Measurements from ENCODE around the gene OR10C1. TPM values are rescaled to one million over a fixed set of nuclear protein-coding genes. Genes with fewer than 3 reads are reported as not detected.
A peak's percentile ranks its signal among the peaks of the same experiment; 100 is the strongest.

Gene OR10C1
- total and polyA plus RNA-seq, 4 experiments from 2014 or later: not detected

DNA sequence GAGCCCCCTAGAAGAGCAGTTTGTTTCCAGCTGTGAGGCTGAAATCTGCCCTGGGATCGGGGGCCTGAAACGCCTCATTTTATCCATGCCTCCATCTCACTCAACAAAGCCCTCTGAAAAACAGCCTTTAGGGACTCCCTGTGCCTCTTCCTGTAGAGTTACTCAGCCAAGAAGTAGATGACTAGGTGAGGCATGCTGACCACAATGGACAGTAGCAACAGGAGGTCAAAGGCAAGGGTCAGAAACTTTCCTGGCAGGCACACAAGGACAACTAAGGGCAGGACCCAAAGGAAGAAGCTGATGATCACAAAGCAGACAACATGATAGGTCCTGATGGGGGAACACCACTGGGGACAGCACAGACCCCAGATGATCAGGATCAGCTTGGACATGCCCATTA, 35.9 kb downstream of the OR10C1 start:
- H3K27me3 ChIP-seq (ENCODE audit: insufficient read depth, low read length): no peaks in the 10 kb centered on the region
- H3K4me3 ChIP-seq (ENCODE audit: low read length in 2 of 2): no peak overlapping the region
- ChIA-PET POLR2A (ENCODE audit: partially characterized antibody) (no interaction called here), CTCF (ENCODE audit: partially characterized antibody) (no interaction called here)
- peaks cover 0 to 6% (median 0%) of the 10 kb centered on the region in 8 donors for H3K9me3 Mint-ChIP-seq
- H3K36me3 ChIP-seq (ENCODE audit: insufficient read depth, low read length): no peaks in the 10 kb centered on the region
- no peak overlapping the region for H3K27ac ChIP-seq (ENCODE audit: low read depth, low read length)
- peaks cover 8 to 17% of the 10 kb centered on the region in 2 donors for H3K27me3 Mint-ChIP-seq
- no peak for DNase-seq
- no peaks in the 10 kb centered on the region for H3K4me1 Mint-ChIP-seq
- intact Hi-C loops (cut with micrococcal nuclease): no loop called here
- H3K4me3 Mint-ChIP-seq: no peak overlapping the region
- no peaks in the 10 kb centered on the region for H3K4me1 ChIP-seq (ENCODE audit: insufficient read depth, low read length)
- H3K36me3 Mint-ChIP-seq: no peaks in the 10 kb centered on the region
- no peaks in the 10 kb centered on the region for H3K9me3 ChIP-seq (ENCODE audit: control insufficient read depth in 1 of 2, low read length in 2 of 2)
- no peak overlapping the region for H3K27ac Mint-ChIP-seq

DNA sequence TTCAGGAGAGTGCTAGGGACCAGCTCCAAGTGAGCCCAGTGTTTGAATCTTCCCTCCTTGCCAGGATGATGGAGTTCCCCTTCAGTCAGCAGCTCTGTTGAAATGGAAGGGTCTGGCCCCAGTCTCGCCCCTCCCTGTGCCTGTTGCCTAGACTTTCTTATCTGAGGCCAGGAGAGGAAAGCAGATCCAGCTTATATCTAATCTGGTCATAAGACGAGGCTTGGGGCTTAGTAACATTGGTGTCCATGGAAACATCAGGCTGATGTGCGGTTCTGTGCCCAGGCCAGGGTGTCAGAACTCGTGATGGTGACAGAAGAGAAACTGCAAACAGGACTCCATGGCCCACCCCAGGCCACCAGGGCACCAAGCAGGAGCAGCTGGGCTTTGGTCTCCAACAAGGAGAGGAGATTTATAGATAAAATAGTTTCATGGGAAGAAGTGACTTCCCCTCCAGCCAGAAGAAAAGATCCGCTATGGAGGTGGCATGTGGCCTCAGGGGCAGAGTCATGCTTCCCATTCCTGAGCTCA, 38.9 kb downstream of the OR10C1 start:
- CTCF ChIA-PET (ENCODE audit: partially characterized antibody): interaction anchor here (1.5 kb wide), 1 partner anchor 175 kb away, joined by 4 read pairs; no protein-coding TSS in a partner anchor
- Histone ChIP-seq H3K27me3 (ENCODE audit: insufficient read depth, low read length) (no peaks in the 10 kb centered on the region), H3K4me1 (ENCODE audit: insufficient read depth, low read length) (no peaks in the 10 kb centered on the region), H3K27ac (ENCODE audit: low read depth, low read length) (no peak overlapping the region), H3K4me3 (ENCODE audit: low read length in 2 of 2) (no peak overlapping the region), H3K36me3 (ENCODE audit: insufficient read depth, low read length) (no peaks in the 10 kb centered on the region), H3K9me3 (ENCODE audit: control insufficient read depth in 1 of 2, low read length in 2 of 2) (no peaks in the 10 kb centered on the region)
- H3K9me3 Mint-ChIP-seq: peaks cover 0 to 10% (median 2%) of the 10 kb centered on the region in 8 donors
- intact Hi-C loops (cut with micrococcal nuclease): no loop called here
- DNase-seq: no peak
- H3K27ac Mint-ChIP-seq: no peak overlapping the region
- H3K27me3 Mint-ChIP-seq: peaks cover 7 to 8% of the 10 kb centered on the region in 2 donors
- POLR2A ChIA-PET (ENCODE audit: partially characterized antibody): no interaction called here
- no peaks in the 10 kb centered on the region for H3K36me3 Mint-ChIP-seq
- no peak overlapping the region for H3K4me3 Mint-ChIP-seq
- no peaks in the 10 kb centered on the region for H3K4me1 Mint-ChIP-seq

DNA sequence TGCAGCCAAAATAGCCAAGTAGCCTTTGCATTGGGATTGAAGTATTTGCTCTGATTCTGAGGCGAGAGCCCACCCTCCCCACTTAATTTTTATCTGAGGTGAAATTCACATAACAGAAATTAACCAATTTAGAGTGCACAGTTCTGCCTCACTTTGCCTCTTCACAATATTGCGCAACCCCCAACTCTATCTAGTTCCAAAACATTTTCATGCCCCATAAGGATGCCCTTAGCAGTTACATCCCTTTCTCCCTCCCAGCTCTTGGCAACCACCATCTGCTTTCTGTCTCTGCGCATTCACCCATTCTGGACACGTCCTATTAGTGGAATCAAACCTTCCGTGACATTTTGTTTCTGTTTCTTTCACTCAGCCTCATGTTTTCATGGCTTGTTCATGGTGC, 39.6 kb downstream of the OR10C1 start:
- ChIA-PET CTCF (ENCODE audit: partially characterized antibody) (no interaction called here), POLR2A (ENCODE audit: partially characterized antibody) (no interaction called here)
- Histone ChIP-seq H3K4me1 (ENCODE audit: insufficient read depth, low read length) (no peaks in the 10 kb centered on the region), H3K4me3 (ENCODE audit: low read length in 2 of 2) (no peak overlapping the region), H3K27ac (ENCODE audit: low read depth, low read length) (no peak overlapping the region), H3K36me3 (ENCODE audit: insufficient read depth, low read length) (no peaks in the 10 kb centered on the region), H3K9me3 (ENCODE audit: control insufficient read depth in 1 of 2, low read length in 2 of 2) (no peaks in the 10 kb centered on the region), H3K27me3 (ENCODE audit: insufficient read depth, low read length) (no peaks in the 10 kb centered on the region)
- peak overlapping the region in 1 of 7 donors; percentile 0 for H3K27ac Mint-ChIP-seq
- H3K9me3 Mint-ChIP-seq: peaks cover 0 to 5% (median 2%) of the 10 kb centered on the region in 8 donors
- no peak overlapping the region for H3K4me3 Mint-ChIP-seq
- DNase-seq: no peak
- H3K36me3 Mint-ChIP-seq: no peaks in the 10 kb centered on the region
- H3K4me1 Mint-ChIP-seq: no peaks in the 10 kb centered on the region
- intact Hi-C loops (cut with micrococcal nuclease): no loop called here
- peaks cover 8 to 9% of the 10 kb centered on the region in 2 donors for H3K27me3 Mint-ChIP-seq

DNA sequence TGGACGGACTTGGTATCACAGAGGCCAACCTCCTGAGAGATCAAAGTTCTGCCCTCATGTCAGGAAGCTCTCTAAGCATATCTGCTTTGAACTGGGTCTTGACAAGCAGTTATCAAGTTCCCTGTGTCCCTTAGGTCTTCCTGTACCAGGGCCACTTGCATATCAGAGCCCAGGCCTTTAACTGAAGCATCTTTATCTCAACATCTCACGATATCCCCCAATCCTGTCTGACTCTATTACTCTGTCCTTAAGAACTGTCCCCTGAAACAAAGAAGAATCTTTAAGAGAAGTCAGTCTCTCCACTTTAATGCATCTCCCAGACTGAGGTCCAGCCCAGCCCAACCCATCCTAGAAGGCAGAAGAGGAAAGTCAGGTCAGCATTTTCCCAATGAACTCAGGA, 40.5 kb downstream of the OR10C1 start:
- CTCF ChIA-PET (ENCODE audit: partially characterized antibody): no interaction called here
- no peak overlapping the region for H3K27ac Mint-ChIP-seq
- intact Hi-C loops (cut with micrococcal nuclease): no loop called here
- POLR2A ChIA-PET (ENCODE audit: partially characterized antibody): no interaction called here
- no peak for DNase-seq
- peaks cover 7 to 9% of the 10 kb centered on the region in 2 donors for H3K27me3 Mint-ChIP-seq
- no peak overlapping the region for H3K4me3 Mint-ChIP-seq
- no peaks in the 10 kb centered on the region for H3K27me3 ChIP-seq (ENCODE audit: insufficient read depth, low read length)
- H3K27ac ChIP-seq (ENCODE audit: low read depth, low read length): no peak overlapping the region
- H3K4me3 ChIP-seq (ENCODE audit: low read length in 2 of 2): no peak overlapping the region
- H3K4me1 ChIP-seq (ENCODE audit: insufficient read depth, low read length): no peaks in the 10 kb centered on the region
- peaks cover 0 to 5% (median 2%) of the 10 kb centered on the region in 8 donors for H3K9me3 Mint-ChIP-seq
- no peaks in the 10 kb centered on the region for H3K4me1 Mint-ChIP-seq
- no peaks in the 10 kb centered on the region for H3K36me3 ChIP-seq (ENCODE audit: insufficient read depth, low read length)
- H3K36me3 Mint-ChIP-seq: no peaks in the 10 kb centered on the region
- H3K9me3 ChIP-seq (ENCODE audit: control insufficient read depth in 1 of 2, low read length in 2 of 2): no peaks in the 10 kb centered on the region

DNA sequence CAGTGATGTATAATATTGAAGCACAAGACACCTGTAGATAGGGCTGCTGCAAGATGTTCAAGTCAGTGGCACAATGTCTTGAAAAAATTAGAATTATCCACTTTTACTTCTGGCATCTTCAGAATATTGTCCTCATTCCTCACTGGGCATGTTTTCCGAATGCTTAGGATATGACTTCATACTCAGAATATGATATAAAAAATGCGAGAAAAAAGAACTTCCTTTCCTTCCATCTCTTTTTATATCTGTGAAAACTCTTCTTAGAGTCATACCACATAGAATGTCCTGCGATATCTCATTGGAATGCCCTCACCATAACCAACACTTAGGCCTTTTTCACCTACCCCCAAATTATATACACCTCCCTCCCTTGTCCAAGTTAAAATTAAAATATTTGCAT, 44.1 kb downstream of the OR10C1 start:
- Mint-ChIP-seq H3K27me3 (peaks cover 13 to 17% of the 10 kb centered on the region in 2 donors), H3K4me1 (no peaks in the 10 kb centered on the region), H3K36me3 (no peaks in the 10 kb centered on the region), H3K4me3 (no peak overlapping the region), H3K9me3 (peaks cover 0 to 5% (median 2%) of the 10 kb centered on the region in 8 donors), H3K27ac (no peak overlapping the region)
- no peaks in the 10 kb centered on the region for H3K27me3 ChIP-seq (ENCODE audit: insufficient read depth, low read length)
- H3K9me3 ChIP-seq (ENCODE audit: control insufficient read depth in 1 of 2, low read length in 2 of 2): no peaks in the 10 kb centered on the region
- no peak overlapping the region for H3K27ac ChIP-seq (ENCODE audit: low read depth, low read length)
- ChIA-PET CTCF (ENCODE audit: partially characterized antibody) (no interaction called here), POLR2A (ENCODE audit: partially characterized antibody) (no interaction called here)
- DNase-seq: no peak
- no peaks in the 10 kb centered on the region for H3K4me1 ChIP-seq (ENCODE audit: insufficient read depth, low read length)
- H3K4me3 ChIP-seq (ENCODE audit: low read length in 2 of 2): no peak overlapping the region
- no peaks in the 10 kb centered on the region for H3K36me3 ChIP-seq (ENCODE audit: insufficient read depth, low read length)
- intact Hi-C loops (cut with micrococcal nuclease): no loop called here

DNA sequence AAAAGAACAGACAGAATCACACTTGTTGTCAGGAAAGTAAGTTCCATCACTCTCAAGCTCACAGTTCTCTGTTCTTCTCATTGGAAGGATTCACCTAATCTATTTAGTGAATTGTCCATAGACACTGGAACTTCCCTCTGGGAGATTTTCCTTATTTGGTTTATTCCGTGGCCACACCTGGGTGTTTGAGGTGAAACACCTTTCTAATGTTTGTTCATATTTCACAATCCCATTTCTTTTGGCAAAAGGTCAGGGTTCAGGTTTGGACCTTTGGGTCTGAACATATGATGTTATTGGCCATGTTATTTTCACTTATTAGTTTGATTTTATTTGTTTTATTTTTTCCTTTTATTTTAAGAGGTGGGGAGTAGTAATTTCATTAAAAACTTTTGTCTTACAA, 44.6 kb downstream of the OR10C1 start:
- CTCF ChIA-PET (ENCODE audit: partially characterized antibody): no interaction called here
- Histone ChIP-seq H3K4me1 (ENCODE audit: insufficient read depth, low read length) (no peaks in the 10 kb centered on the region), H3K36me3 (ENCODE audit: insufficient read depth, low read length) (no peaks in the 10 kb centered on the region), H3K4me3 (ENCODE audit: low read length in 2 of 2) (no peak overlapping the region), H3K27ac (ENCODE audit: low read depth, low read length) (no peak overlapping the region), H3K9me3 (ENCODE audit: control insufficient read depth in 1 of 2, low read length in 2 of 2) (no peaks in the 10 kb centered on the region), H3K27me3 (ENCODE audit: insufficient read depth, low read length) (no peaks in the 10 kb centered on the region)
- POLR2A ChIA-PET (ENCODE audit: partially characterized antibody): no interaction called here
- H3K9me3 Mint-ChIP-seq: peaks cover 0 to 5% (median 2%) of the 10 kb centered on the region in 8 donors
- H3K4me3 Mint-ChIP-seq: no peak overlapping the region
- DNase-seq: no peak
- H3K36me3 Mint-ChIP-seq: no peaks in the 10 kb centered on the region
- peaks cover 13 to 17% of the 10 kb centered on the region in 2 donors for H3K27me3 Mint-ChIP-seq
- intact Hi-C loops (cut with micrococcal nuclease): no loop called here
- H3K27ac Mint-ChIP-seq: no peak overlapping the region
- H3K4me1 Mint-ChIP-seq: no peaks in the 10 kb centered on the region

DNA sequence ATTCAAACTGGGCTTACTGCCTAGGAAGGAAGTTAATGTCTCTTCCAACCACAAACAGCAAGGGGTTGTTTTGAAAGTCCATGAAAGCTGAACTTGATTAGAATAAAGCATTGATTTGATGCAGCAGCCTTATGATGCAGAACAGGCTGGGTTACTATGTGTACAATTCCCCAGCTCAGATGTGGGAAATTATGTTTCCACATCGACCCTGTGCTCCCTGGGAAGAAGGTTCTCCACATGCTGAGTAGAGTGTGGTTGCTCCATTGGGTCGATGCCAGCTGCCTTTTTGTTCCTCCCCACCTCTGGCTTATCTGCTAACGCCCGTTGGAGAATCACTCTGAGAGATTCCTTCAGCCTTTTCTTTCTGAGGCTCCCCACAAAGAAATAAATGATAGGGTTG, 47.5 kb downstream of the OR10C1 start:
- Histone ChIP-seq H3K27me3 (ENCODE audit: insufficient read depth, low read length) (no peaks in the 10 kb centered on the region), H3K4me1 (ENCODE audit: insufficient read depth, low read length) (no peaks in the 10 kb centered on the region), H3K9me3 (ENCODE audit: control insufficient read depth in 1 of 2, low read length in 2 of 2) (no peaks in the 10 kb centered on the region), H3K4me3 (ENCODE audit: low read length in 2 of 2) (no peak overlapping the region), H3K36me3 (ENCODE audit: insufficient read depth, low read length) (no peaks in the 10 kb centered on the region), H3K27ac (ENCODE audit: low read depth, low read length) (no peak overlapping the region)
- peaks cover 0 to 5% (median 2%) of the 10 kb centered on the region in 8 donors for H3K9me3 Mint-ChIP-seq
- intact Hi-C loops (cut with micrococcal nuclease): no loop called here
- ChIA-PET POLR2A (ENCODE audit: partially characterized antibody) (no interaction called here), CTCF (ENCODE audit: partially characterized antibody) (no interaction called here)
- no peaks in the 10 kb centered on the region for H3K36me3 Mint-ChIP-seq
- H3K4me1 Mint-ChIP-seq: no peaks in the 10 kb centered on the region
- DNase-seq: no peak
- H3K27me3 Mint-ChIP-seq: peaks cover 12 to 20% of the 10 kb centered on the region in 2 donors
- H3K4me3 Mint-ChIP-seq: no peak overlapping the region
- H3K27ac Mint-ChIP-seq: no peak overlapping the region

DNA sequence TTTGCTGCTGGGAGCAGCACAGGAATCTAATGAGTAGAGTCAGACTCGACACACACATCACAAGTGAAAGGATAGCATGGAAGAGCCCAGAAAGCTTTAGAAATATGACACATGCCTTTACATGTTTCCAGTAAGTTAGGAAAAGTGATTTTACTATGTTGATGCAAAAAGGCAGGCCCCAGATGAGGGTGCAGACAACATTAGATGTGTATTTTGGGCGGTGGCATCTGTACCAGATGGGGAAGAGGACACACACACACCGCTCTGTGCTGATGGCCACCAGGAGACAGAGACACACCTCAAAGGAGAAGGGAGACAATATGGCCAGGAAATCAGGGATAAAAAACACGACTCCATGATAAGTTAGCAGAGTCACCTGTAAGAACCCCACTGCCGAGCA, 48.0 kb downstream of the OR10C1 start:
- Mint-ChIP-seq H3K36me3 (no peaks in the 10 kb centered on the region), H3K27me3 (peaks cover 9 to 20% of the 10 kb centered on the region in 2 donors), H3K4me1 (no peaks in the 10 kb centered on the region), H3K9me3 (peaks cover 0 to 5% (median 0%) of the 10 kb centered on the region in 8 donors), H3K27ac (no peak overlapping the region), H3K4me3 (no peak overlapping the region)
- no peaks in the 10 kb centered on the region for H3K4me1 ChIP-seq (ENCODE audit: insufficient read depth, low read length)
- no peaks in the 10 kb centered on the region for H3K36me3 ChIP-seq (ENCODE audit: insufficient read depth, low read length)
- no peak overlapping the region for H3K4me3 ChIP-seq (ENCODE audit: low read length in 2 of 2)
- no peaks in the 10 kb centered on the region for H3K27me3 ChIP-seq (ENCODE audit: insufficient read depth, low read length)
- POLR2A ChIA-PET (ENCODE audit: partially characterized antibody): no interaction called here
- no peaks in the 10 kb centered on the region for H3K9me3 ChIP-seq (ENCODE audit: control insufficient read depth in 1 of 2, low read length in 2 of 2)
- CTCF ChIA-PET (ENCODE audit: partially characterized antibody): no interaction called here
- no peak for DNase-seq
- H3K27ac ChIP-seq (ENCODE audit: low read depth, low read length): no peak overlapping the region
- intact Hi-C loops (cut with micrococcal nuclease): no loop called here
